Umbilical cord (tissue), 2 donors: Measurements from ENCODE around the gene PRR11. TPM values are rescaled to one million over a fixed set of nuclear protein-coding genes. Genes with fewer than 3 reads are reported as not detected.
"Not testable (repeated sequence)": the region's sequence is repeated elsewhere in the genome, so short reads cannot be mapped to it uniquely, and the experiment has no call there.

Experiments used
- DNase-seq: peaks from one replicate; pipeline ENCODE4 v3.0.0-alpha.2; 2015; ENCODE audit warnings: low spot score
- total RNA-seq: library from RNA; depleted of rRNA; stranded (reverse); fragments of >200 nt; gene quantifications from one replicate; pipeline ENCODE4 v1.2.3, GENCODE V29; 2014; ENCODE audit warnings: low replicate concordance; ENCODE audit not compliant: insufficient read depth

Gene PRR11
- total RNA-seq, 1 donor from 2014 or later = 20.9 TPM

DNA sequence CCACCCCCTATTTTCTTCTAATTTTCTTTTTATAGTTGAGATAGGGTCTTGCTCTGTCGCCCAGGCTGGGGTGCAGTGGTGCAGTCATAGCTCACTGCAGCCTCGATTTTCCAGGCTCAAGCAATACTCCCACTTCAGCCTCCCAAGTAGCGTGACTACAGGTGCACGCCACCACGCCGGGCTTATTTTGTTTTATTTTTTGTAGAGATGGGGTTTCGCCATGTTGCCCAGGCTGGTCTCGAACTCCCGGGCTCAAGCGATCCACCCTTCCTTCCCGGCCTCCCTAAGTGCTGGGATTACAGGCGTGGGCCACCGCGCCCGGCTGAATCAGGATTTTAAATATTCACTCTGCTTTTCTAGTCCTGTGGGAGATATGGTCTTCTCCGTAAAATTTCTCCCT lies 63.8 kb downstream of the PRR11 start:
- DNase-seq = no peak

GRCh38 chr17:59219992-59220327 lies 64.4 kb downstream of the PRR11 start:
- DNase-seq = no peak

DNA sequence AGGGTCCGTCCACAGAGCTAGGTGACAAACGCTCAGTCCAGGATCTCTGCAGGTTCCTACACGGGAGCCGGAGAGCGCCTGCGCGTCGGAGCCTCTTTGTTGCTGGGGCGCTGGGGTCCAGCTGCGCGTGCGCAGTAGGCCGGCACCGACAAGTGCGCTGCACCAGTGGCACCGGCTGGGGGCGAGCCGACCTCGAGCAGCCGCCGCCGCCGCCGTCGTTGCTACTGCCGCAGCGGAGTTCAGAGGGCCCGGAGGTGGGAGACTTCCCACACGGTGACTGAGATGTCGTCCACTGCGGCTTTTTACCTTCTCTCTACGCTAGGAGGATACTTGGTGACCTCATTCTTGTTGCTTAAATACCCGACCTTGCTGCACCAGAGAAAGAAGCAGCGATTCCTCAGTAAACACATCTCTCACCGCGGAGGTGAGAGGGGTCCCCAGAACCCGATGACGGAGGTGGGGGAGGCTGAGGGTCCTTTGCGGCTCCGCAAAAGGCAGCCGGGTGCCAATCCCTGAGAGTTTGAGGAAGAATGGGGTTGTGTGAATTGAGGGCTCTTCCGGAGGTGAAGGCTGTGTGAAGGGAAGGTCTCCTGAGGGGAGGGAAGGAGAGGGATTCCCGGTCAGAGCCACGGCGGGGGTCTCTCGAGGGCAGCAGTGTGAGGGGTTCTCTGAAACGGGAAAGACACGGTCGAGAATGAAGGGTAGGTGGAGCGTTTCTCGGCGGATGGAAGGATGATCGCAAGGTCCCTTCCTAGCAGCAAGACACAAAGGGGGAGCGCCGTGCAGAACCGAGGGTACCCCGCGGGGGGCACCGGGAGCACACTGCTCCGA lies 65.0 kb downstream of the PRR11 start, which contains the start of gene GDPD1:
TSS of gene GDPD1 (plus strand) at position 184 of the 831 bp plus-strand sequence. CDS start at position 283, 99 bp downstream.
- DNase-seq = peak; percentile 96

DNA sequence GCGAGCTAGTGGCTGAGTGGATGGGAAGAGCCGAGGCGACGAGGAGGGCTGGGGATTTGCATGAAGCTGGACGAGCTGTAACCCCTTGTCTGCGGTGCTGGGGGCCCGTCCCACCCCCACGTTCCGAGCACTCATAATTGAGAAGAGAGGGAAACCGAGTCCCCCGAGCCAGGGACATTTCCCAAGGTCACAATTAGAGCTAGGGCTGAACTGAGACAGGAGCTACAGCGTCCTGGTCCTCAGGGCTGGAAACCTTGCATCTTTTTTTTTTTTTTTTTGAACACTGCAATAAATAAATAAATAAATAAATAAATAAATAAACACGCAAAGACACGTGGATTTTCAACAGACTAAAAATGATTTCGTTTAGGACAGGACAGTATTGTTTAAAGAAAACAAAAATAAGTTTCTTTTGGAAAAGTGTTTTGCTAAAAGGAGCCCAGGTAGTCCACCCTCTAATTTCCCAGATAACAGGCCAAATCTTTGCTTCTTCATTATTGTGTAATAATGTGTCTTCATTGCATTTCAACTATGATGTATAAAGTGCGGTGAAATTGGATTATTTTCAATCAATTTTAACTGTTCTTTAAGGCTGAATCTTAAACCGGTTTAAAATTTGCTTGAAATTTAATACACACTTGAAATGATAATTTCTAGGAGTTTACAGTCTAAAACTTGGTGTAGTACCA lies 65.8 kb downstream of the PRR11 start:
- DNase-seq = no peak

DNA sequence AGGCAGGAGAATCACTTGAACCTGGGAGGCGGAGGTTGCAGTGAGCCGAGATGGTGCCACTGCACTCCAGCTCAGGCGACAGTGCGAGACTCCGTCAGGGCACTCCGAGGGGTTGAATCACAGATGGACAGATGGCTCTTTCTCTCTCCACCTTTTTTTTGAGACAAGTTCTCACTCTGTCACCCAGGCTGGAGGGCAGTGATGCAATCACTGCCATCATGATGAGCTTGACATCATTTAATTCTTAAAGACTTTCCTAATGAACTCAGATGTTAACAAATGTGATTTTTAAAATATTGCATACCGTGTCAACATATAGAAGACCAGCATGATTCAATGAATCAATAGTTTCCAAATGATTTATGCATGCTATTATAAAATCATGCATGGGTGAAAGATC lies 68.3 kb downstream of the PRR11 start:
- DNase-seq = no peak

- DNase-seq = not testable (repeated sequence)
Measured at GRCh38 chr17:59228588-59228987, 73.0 kb downstream of the PRR11 start.

DNA sequence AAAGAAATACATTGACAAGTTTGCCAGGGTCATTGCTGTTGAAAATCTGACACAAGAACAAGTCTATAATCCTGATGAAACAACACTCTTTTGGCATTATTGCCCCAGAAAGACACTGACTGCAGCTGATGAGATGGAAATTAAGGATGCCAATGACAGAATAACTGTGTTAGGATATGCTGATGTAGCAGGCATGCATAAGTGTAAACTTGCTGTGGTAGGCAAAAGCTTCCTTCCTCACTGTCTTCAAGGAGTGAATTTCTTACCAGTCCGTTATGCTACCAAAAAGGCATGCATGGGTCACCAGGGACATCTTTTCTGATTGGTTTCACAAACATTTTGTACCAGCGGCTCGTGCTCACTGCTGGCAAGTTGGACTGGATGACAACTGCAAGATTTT lies 75.2 kb downstream of the PRR11 start:
- no peak for DNase-seq

- no peak for DNase-seq
Measured at GRCh38 chr17:59234631-59235030, 79.1 kb downstream of the PRR11 start.

GRCh38 chr17:59238906-59239305 lies 83.4 kb downstream of the PRR11 start:
- no peak for DNase-seq

- no peak for DNase-seq
Measured at GRCh38 chr17:59244081-59244480, 88.5 kb downstream of the PRR11 start.

Other genes with a start within 250 kb of the PRR11 start
- 36.8 TPM for gene TRIM37, start 48.9 kb upstream of the PRR11 start, total RNA-seq
- 99.7 TPM for gene SKA2, start 560 bp upstream of the PRR11 start, total RNA-seq
- 15.4 TPM for gene SMG8, start 54.3 kb downstream of the PRR11 start, total RNA-seq
- gene GDPD1, start 64.8 kb downstream of the PRR11 start, total RNA-seq = not detected
- 54.4 TPM for gene YPEL2, start 175.9 kb downstream of the PRR11 start, total RNA-seq